HepG2 (cell line): ENCODE measurements around the gene CADM3. TPM values are rescaled to one million over a fixed set of nuclear protein-coding genes. Genes with fewer than 3 reads are reported as not detected.

Source experiments
- CBFB ChIP-seq: sonication (generic); formaldehyde crosslinking; IDR thresholded peaks from 2 replicates; pipeline ENCODE4 v1.4.0; 2020; ENCODE audit warnings: missing genetic modification reagents
- CCDC6 ChIP-seq: sonication (generic); formaldehyde crosslinking; IDR thresholded peaks from 2 replicates; pipeline ENCODE4 v1.8.1; 2022; ENCODE audit warnings: mild to moderate bottlenecking, missing genetic modification reagents, moderate library complexity
- DR1 ChIP-seq: sonication (generic); formaldehyde crosslinking; IDR thresholded peaks from 2 replicates; pipeline ENCODE4 v1.8.0; 2021; ENCODE audit warnings: mild to moderate bottlenecking, missing genetic modification reagents, inconsistent platforms
- HCFC1 ChIP-seq: fragments of 150-350 bp; IDR thresholded peaks from 2 replicates; pipeline ENCODE4 v1.6.1; 2014; ENCODE audit warnings: low read depth, low read length
- HDAC6 ChIP-seq: fragments of 200-600 bp; sonication (generic); IDR thresholded peaks from 2 replicates; pipeline ENCODE4 v1.7.0; 2017; ENCODE audit warnings: mild to moderate bottlenecking, antibody characterized with exemption, low read length, low read depth
- HOXA9 ChIP-seq: sonication (generic); formaldehyde crosslinking; IDR thresholded peaks from 2 replicates; pipeline ENCODE4 v1.8.1; 2022; ENCODE audit warnings: missing genetic modification reagents, mild to moderate bottlenecking, moderate library complexity, borderline replicate concordance
- KDM1A ChIP-seq: IDR thresholded peaks from 2 replicates; pipeline ENCODE4 v1.6.1; 2016; ENCODE audit warnings: missing compliant biosample characterization
- MBD4 ChIP-seq: IDR thresholded peaks from 2 replicates; pipeline ENCODE4 v1.6.1; 2012; ENCODE audit warnings: low read length, inconsistent platforms, borderline replicate concordance
- REL ChIP-seq: sonication (generic); formaldehyde crosslinking; conservative IDR thresholded peaks from 2 replicates; pipeline ENCODE4 v1.8.0; 2022; ENCODE audit warnings: mild to moderate bottlenecking, missing genetic modification reagents, moderate library complexity
- SP1 ChIP-seq, 2 experiments: fragments of 450-650 bp in 1 of 2; sonication (generic) in 1 of 2; formaldehyde crosslinking in 1 of 2; IDR thresholded peaks; 2 replicates each; pipeline versions ENCODE4 v1.4.0 to v1.6.1; 2016 to 2020; ENCODE audit warnings: missing genetic modification reagents in 1 of 2
- ZIK1 ChIP-seq: sonication (generic); formaldehyde crosslinking; IDR thresholded peaks from 2 replicates; pipeline ENCODE4 v1.5.0; 2020; ENCODE audit warnings: mild to moderate bottlenecking, low read depth, missing genetic modification reagents, borderline replicate concordance
- ZNF282 ChIP-seq: fragments of 450-650 bp; IDR thresholded peaks from 2 replicates; pipeline ENCODE4 v1.6.1; 2018; ENCODE audit not compliant: partially characterized antibody
- ZNF382 ChIP-seq: sonication (generic); formaldehyde crosslinking; IDR thresholded peaks from 2 replicates; pipeline ENCODE4 v1.5.0; 2020; ENCODE audit warnings: missing genetic modification reagents, mild to moderate bottlenecking, borderline replicate concordance
- ZNF713 ChIP-seq: sonication (generic); formaldehyde crosslinking; IDR thresholded peaks from 2 replicates; pipeline ENCODE4 v1.4.0; 2020; ENCODE audit warnings: mild to moderate bottlenecking, missing genetic modification reagents
- ZNF749 ChIP-seq: sonication (generic); formaldehyde crosslinking; IDR thresholded peaks from 2 replicates; pipeline ENCODE4 v1.8.0; 2022; ENCODE audit warnings: mild to moderate bottlenecking, missing genetic modification reagents, moderate library complexity, borderline replicate concordance
- ZNF761 ChIP-seq: sonication (generic); formaldehyde crosslinking; conservative IDR thresholded peaks from 2 replicates; pipeline ENCODE4 v1.4.0; 2020; ENCODE audit warnings: mild to moderate bottlenecking, missing genetic modification reagents
- ZSCAN12 ChIP-seq: sonication (generic); formaldehyde crosslinking; IDR thresholded peaks from 2 replicates; pipeline ENCODE4 v1.9.0; 2021; ENCODE audit warnings: mild to moderate bottlenecking, missing genetic modification reagents
- ZSCAN30 ChIP-seq: sonication (generic); formaldehyde crosslinking; IDR thresholded peaks from 2 replicates; pipeline ENCODE4 v1.5.0; 2020; ENCODE audit warnings: mild to moderate bottlenecking, missing genetic modification reagents
- polyA plus RNA-seq, 8 experiments: library from polyadenylated mRNA; depleted of rRNA in 3 of 8; stranded (reverse) in 7 of 8; unstranded in 1 of 8; fragments of >200 nt; fragmentation: Illumina TruSeq in 4 of 8; extraction: Trizol in 4 of 8; gene quantifications; 2 replicates each; pipeline versions ENCODE4 v1.2.1 to v1.2.3, GENCODE V29; 2011 to 2016; ENCODE audit warnings: low read depth in 4 of 8, missing spikeins in 1 of 8, mixed read lengths in 1 of 8; ENCODE audit not compliant: insufficient read depth in 1 of 8
- total RNA-seq, 5 experiments: library from RNA; depleted of rRNA; stranded (reverse); fragments of >200 nt; fragmentation: Illumina TruSeq; extraction: Trizol; gene quantifications; 2 replicates each; pipeline ENCODE4 v1.2.3, GENCODE V29; 2016; ENCODE audit warnings: low read depth in 1 of 5
- TF ChIP-seq, protein P1 (sequence below): sonication (generic); formaldehyde crosslinking; IDR thresholded peaks from 2 replicates; pipeline ENCODE4 v1.4.0; 2020; ENCODE audit warnings: mild to moderate bottlenecking, missing genetic modification reagents
- TF ChIP-seq, protein P2 (sequence below): sonication (generic); formaldehyde crosslinking; IDR thresholded peaks from 2 replicates; pipeline ENCODE4 v1.5.0; 2020; ENCODE audit warnings: mild to moderate bottlenecking, missing genetic modification reagents
- TF ChIP-seq, protein P3 (sequence below): IDR thresholded peaks from 2 replicates; pipeline ENCODE4 v1.6.1; 2016
- TF ChIP-seq, protein P4 (sequence below): sonication (generic); formaldehyde crosslinking; IDR thresholded peaks from 2 replicates; pipeline ENCODE4 v1.8.0; 2022; ENCODE audit warnings: mild to moderate bottlenecking, missing genetic modification reagents, borderline replicate concordance

CADM3 gene
- total and polyA plus RNA-seq, 2 of the 13 experiments (the other 11 are each of a cell fraction or from before 2014, with no cell fraction given): not detected

DNA sequence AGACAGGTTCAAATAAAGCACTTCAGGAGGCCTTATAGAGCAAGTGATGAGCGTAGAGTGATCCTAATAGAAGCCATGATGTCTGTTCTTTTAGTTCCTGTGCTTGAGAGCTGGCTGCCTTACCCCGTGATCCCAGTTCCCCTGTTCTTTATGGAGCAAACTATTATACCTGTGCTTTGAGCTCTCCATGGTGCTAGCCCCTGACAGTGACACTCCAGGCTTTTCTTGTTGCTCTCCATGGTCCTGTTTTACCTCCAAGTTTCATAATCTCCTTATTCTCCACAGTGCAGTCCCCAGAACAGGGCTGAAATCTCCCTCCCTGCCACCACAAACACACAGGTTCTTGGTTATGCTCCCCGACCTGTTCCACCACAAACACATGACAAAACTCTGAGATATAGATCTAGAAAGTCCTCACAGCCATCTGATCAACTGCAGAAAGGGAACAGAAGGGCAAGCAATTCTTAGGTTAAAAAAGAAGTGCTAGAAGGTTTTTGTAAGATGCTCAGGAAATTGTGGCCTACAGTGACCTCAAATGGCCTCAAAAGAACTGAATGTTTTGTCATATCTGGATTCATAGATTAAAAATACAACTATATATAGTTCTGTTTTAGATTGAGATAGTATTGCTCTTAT, 6.0 kb downstream of the CADM3 start (continued):
- TF ChIP-seq, protein P1, sequence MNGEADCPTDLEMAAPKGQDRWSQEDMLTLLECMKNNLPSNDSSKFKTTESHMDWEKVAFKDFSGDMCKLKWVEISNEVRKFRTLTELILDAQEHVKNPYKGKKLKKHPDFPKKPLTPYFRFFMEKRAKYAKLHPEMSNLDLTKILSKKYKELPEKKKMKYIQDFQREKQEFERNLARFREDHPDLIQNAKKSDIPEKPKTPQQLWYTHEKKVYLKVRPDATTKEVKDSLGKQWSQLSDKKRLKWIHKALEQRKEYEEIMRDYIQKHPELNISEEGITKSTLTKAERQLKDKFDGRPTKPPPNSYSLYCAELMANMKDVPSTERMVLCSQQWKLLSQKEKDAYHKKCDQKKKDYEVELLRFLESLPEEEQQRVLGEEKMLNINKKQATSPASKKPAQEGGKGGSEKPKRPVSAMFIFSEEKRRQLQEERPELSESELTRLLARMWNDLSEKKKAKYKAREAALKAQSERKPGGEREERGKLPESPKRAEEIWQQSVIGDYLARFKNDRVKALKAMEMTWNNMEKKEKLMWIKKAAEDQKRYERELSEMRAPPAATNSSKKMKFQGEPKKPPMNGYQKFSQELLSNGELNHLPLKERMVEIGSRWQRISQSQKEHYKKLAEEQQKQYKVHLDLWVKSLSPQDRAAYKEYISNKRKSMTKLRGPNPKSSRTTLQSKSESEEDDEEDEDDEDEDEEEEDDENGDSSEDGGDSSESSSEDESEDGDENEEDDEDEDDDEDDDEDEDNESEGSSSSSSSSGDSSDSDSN (CRISPR knock-in tag): no peak
- TF ChIP-seq CCDC6: peak; percentile 64; the same call in 1 of the 2 replicates
- no peak for TF ChIP-seq ZNF382 (CRISPR knock-in tag)
- no peak for TF ChIP-seq MBD4
- TF ChIP-seq ZSCAN12 (CRISPR knock-in tag): peak; percentile 99
- TF ChIP-seq, protein P2, sequence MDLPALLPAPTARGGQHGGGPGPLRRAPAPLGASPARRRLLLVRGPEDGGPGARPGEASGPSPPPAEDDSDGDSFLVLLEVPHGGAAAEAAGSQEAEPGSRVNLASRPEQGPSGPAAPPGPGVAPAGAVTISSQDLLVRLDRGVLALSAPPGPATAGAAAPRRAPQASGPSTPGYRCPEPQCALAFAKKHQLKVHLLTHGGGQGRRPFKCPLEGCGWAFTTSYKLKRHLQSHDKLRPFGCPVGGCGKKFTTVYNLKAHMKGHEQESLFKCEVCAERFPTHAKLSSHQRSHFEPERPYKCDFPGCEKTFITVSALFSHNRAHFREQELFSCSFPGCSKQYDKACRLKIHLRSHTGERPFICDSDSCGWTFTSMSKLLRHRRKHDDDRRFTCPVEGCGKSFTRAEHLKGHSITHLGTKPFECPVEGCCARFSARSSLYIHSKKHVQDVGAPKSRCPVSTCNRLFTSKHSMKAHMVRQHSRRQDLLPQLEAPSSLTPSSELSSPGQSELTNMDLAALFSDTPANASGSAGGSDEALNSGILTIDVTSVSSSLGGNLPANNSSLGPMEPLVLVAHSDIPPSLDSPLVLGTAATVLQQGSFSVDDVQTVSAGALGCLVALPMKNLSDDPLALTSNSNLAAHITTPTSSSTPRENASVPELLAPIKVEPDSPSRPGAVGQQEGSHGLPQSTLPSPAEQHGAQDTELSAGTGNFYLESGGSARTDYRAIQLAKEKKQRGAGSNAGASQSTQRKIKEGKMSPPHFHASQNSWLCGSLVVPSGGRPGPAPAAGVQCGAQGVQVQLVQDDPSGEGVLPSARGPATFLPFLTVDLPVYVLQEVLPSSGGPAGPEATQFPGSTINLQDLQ: peak; percentile 79; the same call in 1 of the 2 replicates
- no peak for TF ChIP-seq HDAC6
- TF ChIP-seq KDM1A (CRISPR knock-in tag): no peak
- no peak for TF ChIP-seq ZNF713 (CRISPR knock-in tag)
- no peak for TF ChIP-seq CBFB (CRISPR knock-in tag)
- TF ChIP-seq REL (CRISPR knock-in tag): no peak
- 0 out of 2 replicates have a peak, but pooled peaks have one; percentile 59 for TF ChIP-seq ZSCAN30 (CRISPR knock-in tag)
- peak; percentile 63; the same call in 1 of the 2 replicates for TF ChIP-seq ZIK1 (CRISPR knock-in tag)
- TF ChIP-seq, protein P3, sequence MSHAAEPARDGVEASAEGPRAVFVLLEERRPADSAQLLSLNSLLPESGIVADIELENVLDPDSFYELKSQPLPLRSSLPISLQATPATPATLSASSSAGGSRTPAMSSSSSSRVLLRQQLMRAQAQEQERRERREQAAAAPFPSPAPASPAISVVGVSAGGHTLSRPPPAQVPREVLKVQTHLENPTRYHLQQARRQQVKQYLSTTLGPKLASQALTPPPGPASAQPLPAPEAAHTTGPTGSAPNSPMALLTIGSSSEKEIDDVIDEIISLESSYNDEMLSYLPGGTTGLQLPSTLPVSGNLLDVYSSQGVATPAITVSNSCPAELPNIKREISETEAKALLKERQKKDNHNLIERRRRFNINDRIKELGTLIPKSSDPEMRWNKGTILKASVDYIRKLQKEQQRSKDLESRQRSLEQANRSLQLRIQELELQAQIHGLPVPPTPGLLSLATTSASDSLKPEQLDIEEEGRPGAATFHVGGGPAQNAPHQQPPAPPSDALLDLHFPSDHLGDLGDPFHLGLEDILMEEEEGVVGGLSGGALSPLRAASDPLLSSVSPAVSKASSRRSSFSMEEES: peak; percentile 96
- peak; percentile 92 for TF ChIP-seq ZNF749 (CRISPR knock-in tag)
- TF ChIP-seq, protein P4, sequence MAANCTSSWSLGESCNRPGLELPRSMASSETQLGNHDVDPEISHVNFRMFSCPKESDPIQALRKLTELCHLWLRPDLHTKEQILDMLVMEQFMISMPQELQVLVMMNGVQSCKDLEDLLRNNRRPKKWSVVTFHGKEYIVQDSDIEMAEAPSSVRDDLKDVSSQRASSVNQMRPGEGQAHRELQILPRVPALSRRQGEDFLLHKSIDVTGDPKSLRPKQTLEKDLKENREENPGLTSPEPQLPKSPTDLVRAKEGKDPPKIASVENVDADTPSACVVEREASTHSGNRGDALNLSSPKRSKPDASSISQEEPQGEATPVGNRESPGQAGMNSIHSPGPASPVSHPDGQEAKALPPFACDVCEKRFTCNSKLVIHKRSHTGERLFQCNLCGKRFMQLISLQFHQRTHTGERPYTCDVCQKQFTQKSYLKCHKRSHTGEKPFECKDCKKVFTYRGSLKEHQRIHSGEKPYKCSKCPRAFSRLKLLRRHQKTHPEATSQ: no peak
- no peak for TF ChIP-seq ZNF761
- TF ChIP-seq DR1: peak; percentile 53; the same call in 1 of the 2 replicates
- no peak for TF ChIP-seq ZNF282
- TF ChIP-seq HCFC1: no peak
- TF ChIP-seq HOXA9 (CRISPR knock-in tag): peak; percentile 68; the same call in 1 of the 2 replicates
- TF ChIP-seq SP1 (IDR thresholded peaks at IDR 0.05): no peak
- 0 out of 2 replicates have a peak, but pooled peaks have one; percentile 39 for TF ChIP-seq SP1 (CRISPR knock-in tag; IDR thresholded peaks at IDR 0.05)
